ENCODE data around the gene RNMT. TPM values are rescaled to one million over a fixed set of nuclear protein-coding genes. Genes with fewer than 3 reads are reported as not detected.

RNMT gene
- polyA plus RNA-seq, 3 donors, result 12.9 to 36.4 (median 32.6) TPM

- no peaks in the 10 kb centered on the region for H4K20me1 ChIP-seq (ENCODE audit: insufficient read depth, low read length)
- TF ChIP-seq CTCF (IDR thresholded peaks at IDR 0.05), result no peak
- H3K4me3 ChIP-seq (replicated peaks in 1 of 3; ENCODE audit: low read depth in 2 of 3, low read length in 3 of 3), result no peak overlapping the region
- no peaks in the 10 kb centered on the region for H3K27me3 ChIP-seq (ENCODE audit: control insufficient read depth in 2 of 2, insufficient read depth in 2 of 2, low read length in 2 of 2)
- H3K36me3 Mint-ChIP-seq, result no peaks in the 10 kb centered on the region
- H3K9ac ChIP-seq (ENCODE audit: insufficient read depth, low read length, poor library complexity, severe bottlenecking), result no peak overlapping the region
- H3K9me3 Mint-ChIP-seq, result peaks cover 0 to 4% (median 0%) of the 10 kb centered on the region in 7 donors
- H3K4me1 ChIP-seq (ENCODE audit: control insufficient read depth in 1 of 2, insufficient read depth in 2 of 2, low read length in 2 of 2), result no peaks in the 10 kb centered on the region
- H3K9me3 ChIP-seq (replicated peaks in 1 of 2; ENCODE audit: control insufficient read depth in 1 of 2, insufficient read depth in 1 of 2, low read length in 2 of 2), result no peaks in the 10 kb centered on the region
- H3K79me2 ChIP-seq (ENCODE audit: insufficient read depth, low read length), result no peaks in the 10 kb centered on the region
- intact Hi-C loops (cut with micrococcal nuclease), result no loop called here
- H3K36me3 ChIP-seq (replicated peaks in 1 of 2; ENCODE audit: control insufficient read depth in 1 of 2, insufficient read depth in 2 of 2, low read length in 2 of 2), result no peaks in the 10 kb centered on the region
- peaks cover 4 to 14% (median 5%) of the 10 kb centered on the region in 3 donors for H3K27me3 Mint-ChIP-seq (ENCODE audit: low read depth in 3 of 3)
- no peak overlapping the region for H3K4me3 Mint-ChIP-seq
- DNase-seq, result no peak
- no peaks in the 10 kb centered on the region for H3K4me1 Mint-ChIP-seq
- no peak overlapping the region for H3K27ac Mint-ChIP-seq
- H2AFZ ChIP-seq (ENCODE audit: insufficient read depth, low read depth, low read length, poor library complexity, severe bottlenecking), result no peak overlapping the region
- H3K4me2 ChIP-seq (replicated peaks; ENCODE audit: extremely low read depth, low read length, poor library complexity, severe bottlenecking), result no peak overlapping the region
- WGBS (ENCODE audit: insufficient coverage), result 74% methylated on average over 3 of the region's 8 CpGs
- no peak overlapping the region for H3K27ac ChIP-seq (ENCODE audit: low read depth in 1 of 2, low read length in 2 of 2)
Observed at GRCh38 chr18:13808294-13809042, 82.0 kb downstream of the RNMT start.

- Mint-ChIP-seq H3K27ac (no peak overlapping the region), H3K9me3 (peaks cover 0 to 4% (median 0%) of the 10 kb centered on the region in 7 donors), H3K36me3 (no peaks in the 10 kb centered on the region), H3K27me3 (ENCODE audit: low read depth in 3 of 3) (peaks cover 4 to 13% (median 5%) of the 10 kb centered on the region in 3 donors), H3K4me3 (no peak overlapping the region), H3K4me1 (no peaks in the 10 kb centered on the region)
- TF ChIP-seq CTCF (IDR thresholded peaks at IDR 0.05), result no peak
- Histone ChIP-seq H3K4me2 (replicated peaks; ENCODE audit: extremely low read depth, low read length, poor library complexity, severe bottlenecking) (no peak overlapping the region), H4K20me1 (ENCODE audit: insufficient read depth, low read length) (no peaks in the 10 kb centered on the region), H3K4me3 (replicated peaks in 1 of 3; ENCODE audit: low read depth in 2 of 3, low read length in 3 of 3) (no peak overlapping the region), H3K9me3 (replicated peaks in 1 of 2; ENCODE audit: control insufficient read depth in 1 of 2, insufficient read depth in 1 of 2, low read length in 2 of 2) (no peaks in the 10 kb centered on the region), H3K9ac (ENCODE audit: insufficient read depth, low read length, poor library complexity, severe bottlenecking) (no peak overlapping the region), H3K4me1 (ENCODE audit: control insufficient read depth in 1 of 2, insufficient read depth in 2 of 2, low read length in 2 of 2) (no peaks in the 10 kb centered on the region), H3K36me3 (replicated peaks in 1 of 2; ENCODE audit: control insufficient read depth in 1 of 2, insufficient read depth in 2 of 2, low read length in 2 of 2) (no peaks in the 10 kb centered on the region), H3K79me2 (ENCODE audit: insufficient read depth, low read length) (no peaks in the 10 kb centered on the region), H3K27ac (ENCODE audit: low read depth in 1 of 2, low read length in 2 of 2) (no peak overlapping the region), H2AFZ (ENCODE audit: insufficient read depth, low read depth, low read length, poor library complexity, severe bottlenecking) (no peak overlapping the region), H3K27me3 (ENCODE audit: control insufficient read depth in 2 of 2, insufficient read depth in 2 of 2, low read length in 2 of 2) (no peaks in the 10 kb centered on the region)
- 0% methylated on average over 1 of the region's 2 CpGs for WGBS (ENCODE audit: insufficient coverage)
- no peak for DNase-seq
- intact Hi-C loops (cut with micrococcal nuclease), result no loop called here
Observed at GRCh38 chr18:13809043-13809430, 82.6 kb downstream of the RNMT start.

Measured in CD14-positive monocyte (primary cell).